IMR-90 (cell line): ENCODE results near the gene MEGF6. TPM values are rescaled to one million over a fixed set of nuclear protein-coding genes. Genes with fewer than 3 reads are reported as not detected.

Experiments used
- ATAC-seq: fragments of 200-7000 bp; cut with Tn5 transposase; 2 replicates; pipeline ENCODE4 v1.9.1; 2020; ENCODE audit warnings: low read depth, mild to moderate bottlenecking, moderate library complexity
- BruUV-seq: library from RNA; stranded (reverse); fragments of 400-500 nt; replicated peaks from 2 replicates; lab custom pipeline; 2021; lab: Mats Ljungman, UMichigan
- CTCF ChIA-PET: fragments of 300-600 bp; formaldehyde crosslinking; extraction: SDS; loops from one replicate; lab custom pipeline; 2021; ENCODE audit warnings: antibody characterized with exemption; lab: Yijun Ruan, JAX
- POLR2A ChIA-PET: fragments of 300-600 bp; sonication (Branson Sonifier 250); formaldehyde crosslinking; loops from one replicate; lab custom pipeline; 2022; ENCODE audit warnings: antibody characterized with exemption; ENCODE audit not compliant: unreplicated experiment; lab: Charles Lee
- DNase-seq: peaks from one replicate; pipeline ENCODE4 v3.0.0; 2013
- H2AFZ ChIP-seq: replicated peaks from 2 replicates; pipeline ENCODE3; 2013; ENCODE audit warnings: low read length, mild to moderate bottlenecking; ENCODE audit not compliant: poor library complexity
- H2AK5ac ChIP-seq: 2 replicates; pipeline ENCODE4 v1.6.1; 2013; ENCODE audit warnings: low read depth, low read length, inconsistent platforms
- H2AK9ac ChIP-seq: replicated peaks from 2 replicates; pipeline ENCODE3; 2013; ENCODE audit warnings: mild to moderate bottlenecking, low read depth, low read length, moderate library complexity; ENCODE audit not compliant: poor library complexity
- H2BK120ac ChIP-seq: 2 replicates; pipeline ENCODE4 v1.6.1; 2013; ENCODE audit warnings: low read depth, low read length, inconsistent platforms
- H2BK15ac ChIP-seq: 3 replicates; pipeline ENCODE4 v1.6.1; 2013; ENCODE audit warnings: low read depth, low read length, inconsistent platforms
- H2BK20ac ChIP-seq: 2 replicates; pipeline ENCODE4 v1.6.1; 2013; ENCODE audit warnings: low read depth, mild to moderate bottlenecking, inconsistent platforms, low read length, moderate library complexity
- H2BK5ac ChIP-seq: 2 replicates; pipeline ENCODE4 v1.6.1; 2013; ENCODE audit warnings: mild to moderate bottlenecking, low read depth, low read length, inconsistent platforms; ENCODE audit not compliant: poor library complexity, severe bottlenecking
- H3K14ac ChIP-seq: replicated peaks from 2 replicates; pipeline ENCODE4 v1.6.1; 2013; ENCODE audit warnings: low read depth, low read length, inconsistent platforms
- H3K18ac ChIP-seq: 2 replicates; pipeline ENCODE4 v1.6.1; 2013; ENCODE audit warnings: low read depth, low read length, control low read depth
- H3K23ac ChIP-seq: 2 replicates; pipeline ENCODE4 v1.6.1; 2013; ENCODE audit warnings: low read depth, low read length, inconsistent platforms
- H3K27ac ChIP-seq: 2 replicates; pipeline ENCODE4 v1.5.1; 2013; ENCODE audit warnings: mild to moderate bottlenecking, control low read depth, low read length; ENCODE audit not compliant: insufficient read depth
- H3K27me3 ChIP-seq: 2 replicates; pipeline ENCODE4 v1.6.1; 2013; ENCODE audit warnings: low read length; ENCODE audit not compliant: control insufficient read depth, insufficient read depth
- H3K36me3 ChIP-seq: 2 replicates; pipeline ENCODE4 v1.6.1; 2013; ENCODE audit warnings: low read length, mixed read lengths; ENCODE audit not compliant: control insufficient read depth, insufficient read depth
- H3K4ac ChIP-seq: 2 replicates; pipeline ENCODE4 v1.6.1; 2013; ENCODE audit warnings: low read depth, low read length, inconsistent platforms
- H3K4me1 ChIP-seq: 2 replicates; pipeline ENCODE4 v1.6.1; 2013; ENCODE audit warnings: low read length, mixed read lengths; ENCODE audit not compliant: control insufficient read depth, insufficient read depth
- H3K4me2 ChIP-seq: 2 replicates; pipeline ENCODE4 v1.6.1; 2013; ENCODE audit warnings: low read depth, mild to moderate bottlenecking, control low read depth, low read length, moderate library complexity
- H3K4me3 ChIP-seq: 2 replicates; pipeline ENCODE4 v1.5.1; 2013; ENCODE audit warnings: low read depth, mild to moderate bottlenecking, control low read depth, low read length, moderate library complexity; ENCODE audit not compliant: insufficient read depth
- H3K56ac ChIP-seq: 2 replicates; pipeline ENCODE4 v1.6.1; 2013; ENCODE audit warnings: low read length, inconsistent platforms; ENCODE audit not compliant: insufficient read depth; ENCODE audit errors: extremely low read depth
- H3K79me1 ChIP-seq, 2 experiments: 2 replicates each; pipeline ENCODE4 v1.6.1; 2013; ENCODE audit warnings: low read length in 2 of 2, inconsistent platforms in 1 of 2, low read depth in 1 of 2
- H3K9ac ChIP-seq: 2 replicates; pipeline ENCODE4 v1.6.1; 2013; ENCODE audit warnings: low read depth, low read length, control low read depth
- H3K9me1 ChIP-seq: 2 replicates; pipeline ENCODE4 v1.6.1; 2013; ENCODE audit warnings: low read length, inconsistent platforms; ENCODE audit not compliant: insufficient read depth
- H3K9me3 ChIP-seq: 2 replicates; pipeline ENCODE4 v1.6.1; 2013; ENCODE audit warnings: low read length; ENCODE audit not compliant: control insufficient read depth, insufficient read depth
- H4K20me1 ChIP-seq: 2 replicates; pipeline ENCODE4 v1.6.1; 2013; ENCODE audit warnings: low read length, inconsistent platforms; ENCODE audit not compliant: insufficient read depth
- H4K5ac ChIP-seq: 2 replicates; pipeline ENCODE4 v1.6.1; 2013; ENCODE audit warnings: mild to moderate bottlenecking, low read depth, low read length, control low read depth
- H4K8ac ChIP-seq, 2 experiments: 2 replicates each; pipeline ENCODE4 v1.6.1; 2013; ENCODE audit warnings: low read depth in 2 of 2, low read length in 2 of 2, control low read depth in 1 of 2, inconsistent platforms in 1 of 2
- H4K91ac ChIP-seq: 2 replicates; pipeline ENCODE4 v1.6.1; 2013; ENCODE audit warnings: low read depth, low read length, inconsistent platforms; ENCODE audit not compliant: insufficient read depth
- BHLHE40 ChIP-seq: fragments of 150-350 bp; IDR thresholded peaks from 2 replicates; pipeline ENCODE4 v1.6.1; 2016; ENCODE audit warnings: mild to moderate bottlenecking, low read depth, low read length
- CEBPB ChIP-seq: IDR thresholded peaks from 2 replicates; pipeline ENCODE4 v1.6.1; 2012; ENCODE audit warnings: low read depth, low read length, improper control_type of control experiment
- CTCF ChIP-seq: conservative IDR thresholded peaks from 2 replicates; pipeline ENCODE4 v1.5.1; 2012; ENCODE audit warnings: mild to moderate bottlenecking, low read depth, low read length, improper control_type of control experiment
- FOS ChIP-seq: fragments of 150-350 bp; IDR thresholded peaks from 2 replicates; pipeline ENCODE4 v1.6.1; 2016; ENCODE audit warnings: low read depth, low read length
- MAFK ChIP-seq: IDR thresholded peaks from 2 replicates; pipeline ENCODE4 v1.6.1; 2012; ENCODE audit warnings: low read depth, low read length, improper control_type of control experiment
- MAZ ChIP-seq: IDR thresholded peaks from 2 replicates; pipeline ENCODE4 v1.6.1; 2012; ENCODE audit warnings: low read depth, mild to moderate bottlenecking, low read length, improper control_type of control experiment, moderate library complexity, borderline replicate concordance
- NFE2L2 ChIP-seq: fragments of 150-350 bp; IDR thresholded peaks from 2 replicates; pipeline ENCODE4 v1.6.1; 2016; ENCODE audit warnings: low read depth, mild to moderate bottlenecking, low read length
- RAD21 ChIP-seq: IDR thresholded peaks from 2 replicates; pipeline ENCODE4 v1.6.1; 2012; ENCODE audit warnings: low read length, improper control_type of control experiment
- RFX5 ChIP-seq: IDR thresholded peaks from 2 replicates; pipeline ENCODE4 v1.8.0; 2012; ENCODE audit warnings: low read depth, mild to moderate bottlenecking, low read length, moderate library complexity
- SMC3 ChIP-seq: fragments of 150-350 bp; IDR thresholded peaks from 2 replicates; pipeline ENCODE4 v1.6.1; 2016; ENCODE audit warnings: low read depth, mild to moderate bottlenecking, antibody characterized with exemption, low read length, moderate library complexity
- WGBS, 2 experiments: methylation state at CpG; one replicate each; pipeline versions ENCODE4 v1.1.5 to v1.1.7; 2013; ENCODE audit warnings: missing lambda C conversion rate in 2 of 2; ENCODE audit not compliant: insufficient read length in 1 of 2; ENCODE audit errors: extremely low coverage in 2 of 2; 5-methylcytosine and 5-hydroxymethylcytosine counted together
- dilution Hi-C: fragments of 300-500 bp; cut with HindIII; formaldehyde crosslinking; loops from one replicate; pipeline ENCODE4 v1.14.3; 2018; ENCODE audit warnings: low sequenced_read_pairs; ENCODE audit not compliant: unreplicated experiment
- in situ Hi-C: fragments of 300-500 bp; cut with MboI; formaldehyde crosslinking; loops from 3 replicates; pipeline ENCODE4 v1.14.3; 2019; ENCODE audit warnings: low sequenced_read_pairs, inconsistent platforms, mixed read lengths
- intact Hi-C: fragments of 100-400 bp; cut with micrococcal nuclease; formaldehyde crosslinking; loops from 2 replicates; pipeline ENCODE4 v1.10.0; 2022
- polyA plus RNA-seq, 3 experiments: library from polyadenylated mRNA; depleted of rRNA; stranded (reverse); fragments of >200 nt; gene quantifications; 2 replicates each; pipeline ENCODE4 v1.2.3, GENCODE V29; 2012; ENCODE audit warnings: low replicate concordance in 1 of 3
- total RNA-seq: library from RNA; depleted of rRNA; stranded (reverse); fragments of >200 nt; gene quantifications from 2 replicates; pipeline ENCODE4 v1.2.3, GENCODE V29; 2012

MEGF6 gene
- total and polyA plus RNA-seq, 2 of the 4 experiments (the other 2 are of a cell fraction): 0.72 to 4.1 TPM

GRCh38 chr1:3660704-3661103 is 49.4 kb upstream of the MEGF6 start:
- TF ChIP-seq MAFK (no peak), SMC3 (no peak), RFX5 (no peak), BHLHE40 (no peak), NFE2L2 (no peak), FOS (no peak), CTCF (no peak), CEBPB (no peak), RAD21 (no peak), MAZ (no peak)
- intact Hi-C loops (no loop called here), dilution Hi-C loops (no loop called here), in situ Hi-C loops (no loop called here)
- Histone ChIP-seq H3K27me3 (peaks cover 37% of the 10 kb centered on the region), H3K4me2 (no peak overlapping the region), H4K91ac (no peak overlapping the region), H3K4ac (no peak overlapping the region), H2AK9ac (no peak overlapping the region), H3K18ac (no peak overlapping the region), H4K8ac (no peak overlapping the region), H3K27ac (no peak overlapping the region), H2BK15ac (no peak overlapping the region), H2AFZ (no peak overlapping the region), H4K20me1 (no peaks in the 10 kb centered on the region), H3K4me3 (no peak overlapping the region), H3K9me3 (no peaks in the 10 kb centered on the region), H3K36me3 (no peaks in the 10 kb centered on the region), H2BK120ac (no peak overlapping the region), H2AK5ac (no peak overlapping the region), H3K9ac (no peak overlapping the region), H2BK5ac (no peak overlapping the region), H3K79me1 (no peaks in the 10 kb centered on the region), H3K4me1 (no peaks in the 10 kb centered on the region), H2BK20ac (no peak overlapping the region), H3K9me1 (no peaks in the 10 kb centered on the region), H3K56ac (no peak overlapping the region), H4K5ac (no peak overlapping the region), H3K23ac (no peak overlapping the region), H3K14ac (no peak overlapping the region)
- CTCF ChIA-PET: no interaction called here
- no TSS peak for BruUV-seq
- POLR2A ChIA-PET: interaction anchor here (0.6 kb wide), 1 partner anchor 68 kb away, joined by 3 read pairs; no protein-coding TSS in a partner anchor
- no CpG with 5 or more reads among the region's 2 CpGs for WGBS, 2 experiments
- ATAC-seq: no peak
- no peak for DNase-seq
